WI38 (cell line): ENCODE measurements around the gene PRSS56.

Experiments
- H3K4me3 ChIP-seq: 2 replicates; pipeline ENCODE4 v1.5.1; 2011; ENCODE audit warnings: low read depth, mild to moderate bottlenecking, control low read depth, low read length
- CTCF ChIP-seq: IDR thresholded peaks from 2 replicates; pipeline ENCODE4 v1.5.1; 2012; ENCODE audit warnings: low read depth, mild to moderate bottlenecking, control low read depth, low read length

The PRSS56 gene

GRCh38 chr2:232518844-232519243, 1.3 kb upstream of the PRSS56 start:
- no peak for TF ChIP-seq CTCF
- H3K4me3 ChIP-seq: no peak overlapping the region

- no peak overlapping the region for H3K4me3 ChIP-seq
- TF ChIP-seq CTCF: no peak
Observed at GRCh38 chr2:232520489-232520888, 301 bp downstream of the PRSS56 start.

- no peak overlapping the region for H3K4me3 ChIP-seq
- TF ChIP-seq CTCF: no peak
Observed at GRCh38 chr2:232521098-232521497, 910 bp downstream of the PRSS56 start.

- H3K4me3 ChIP-seq: no peak overlapping the region
- TF ChIP-seq CTCF: peak; percentile 51
Observed at GRCh38 chr2:232521959-232522622, 1.9 kb downstream of the PRSS56 start.

GRCh38 chr2:232522623-232523401, 2.6 kb downstream of the PRSS56 start:
- TF ChIP-seq CTCF: no peak
- H3K4me3 ChIP-seq: no peak overlapping the region

- TF ChIP-seq CTCF: no peak
- no peak overlapping the region for H3K4me3 ChIP-seq
Observed at GRCh38 chr2:232523402-232523681, 3.2 kb downstream of the PRSS56 start.

- H3K4me3 ChIP-seq: no peak overlapping the region
- no peak for TF ChIP-seq CTCF
Observed at GRCh38 chr2:232523682-232524597, 3.8 kb downstream of the PRSS56 start.
